Lower leg skin (tissue), 4 donors: ENCODE measurements around the gene PNRC1. TPM values are rescaled to one million over a fixed set of nuclear protein-coding genes. Genes with fewer than 3 reads are reported as not detected.
A peak's percentile ranks its signal among the peaks of the same experiment; 100 is the strongest.
"Not testable (repeated sequence)": the region's sequence is repeated elsewhere in the genome, so short reads cannot be mapped to it uniquely, and the experiment has no call there.

Source experiments
- DNase-seq, 2 donors: peaks; one replicate each; pipeline ENCODE4 v3.0.0-alpha.2; 2019; ENCODE audit warnings: low spot score in 2 of 2
- H3K4me3 ChIP-seq: fragments of 200-600 bp; sonication (generic); 2 replicates; pipeline ENCODE4 v1.5.1; 2017; ENCODE audit warnings: mild to moderate bottlenecking, low read depth; ENCODE audit not compliant: poor library complexity, severe bottlenecking
- CTCF ChIP-seq, 3 donors: fragments of 450-650 bp; IDR thresholded peaks; one replicate each; pipeline ENCODE4 v1.5.1; 2016; ENCODE audit warnings: antibody characterized with exemption in 3 of 3, mild to moderate bottlenecking in 3 of 3, moderate library complexity in 2 of 3
- POLR2A ChIP-seq, 2 donors: fragments of 450-650 bp; IDR thresholded peaks; one replicate each; pipeline ENCODE4 v1.6.1; 2016 to 2017; ENCODE audit warnings: antibody characterized with exemption in 2 of 2, mild to moderate bottlenecking in 1 of 2, moderate library complexity in 1 of 2
- WGBS, 2 donors: methylation state at CpG; one replicate each; pipeline ENCODE4 v1.1.5; 2018; 5-methylcytosine and 5-hydroxymethylcytosine counted together
- intact Hi-C: fragments of 100-400 bp; cut with DNase I; formaldehyde crosslinking; loops from one replicate; pipeline ENCODE4 v1.15.0; 2023; ENCODE audit warnings: low total_unique reads
- total RNA-seq, 4 donors: library from RNA; depleted of rRNA; stranded (reverse); fragments of >200 nt; gene quantifications; one replicate each; pipeline ENCODE4 v1.1.0, GENCODE V29; 2016

PNRC1 gene
- 100 to 1,000 TPM; 197 to 362 (median 260) TPM for total RNA-seq

DNA sequence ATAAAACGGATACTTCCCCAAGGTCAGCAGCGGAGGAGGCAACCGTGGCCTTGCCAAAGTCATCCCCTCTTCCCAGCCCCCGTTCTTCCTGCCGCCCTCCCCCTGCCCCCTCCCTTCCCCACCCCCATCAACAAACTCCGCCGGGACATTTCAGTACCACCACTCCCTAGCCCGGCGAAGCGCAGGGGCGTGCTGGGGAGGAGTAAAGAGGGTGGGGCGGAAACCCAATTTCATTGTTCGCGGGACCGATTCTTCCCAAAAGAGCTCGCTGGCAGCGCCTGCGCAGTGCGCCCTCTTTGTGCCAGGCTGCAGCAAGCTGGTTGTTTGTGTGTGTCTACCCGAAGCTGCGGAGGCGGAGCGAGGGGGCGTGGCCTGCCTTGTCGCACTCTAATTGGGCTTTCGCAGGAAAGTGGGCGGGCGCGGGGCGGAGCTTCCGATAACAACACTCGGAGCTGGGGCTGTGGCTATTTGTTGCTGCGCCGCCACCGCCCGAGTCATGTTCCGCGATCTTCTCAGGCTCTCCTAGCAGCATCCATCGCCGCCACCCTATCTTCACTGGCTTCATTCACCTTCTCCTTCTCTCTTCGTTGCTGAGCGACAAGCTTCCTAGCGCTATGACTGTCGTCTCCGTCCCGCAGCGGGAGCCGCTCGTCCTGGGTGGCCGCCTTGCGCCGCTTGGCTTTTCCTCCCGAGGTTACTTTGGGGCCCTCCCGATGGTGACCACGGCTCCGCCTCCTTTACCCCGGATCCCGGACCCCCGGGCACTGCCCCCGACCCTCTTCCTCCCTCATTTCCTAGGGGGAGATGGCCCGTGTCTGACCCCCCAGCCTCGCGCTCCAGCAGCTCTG lies at the start of gene PNRC1:
Gene PNRC1, plus strand, starts transcription at position 471 of the 848 bp plus-strand sequence. Its CDS starts 144 bp downstream, at position 615.
- no peak for TF ChIP-seq CTCF (IDR thresholded peaks at IDR 0.05)
- peak in 1 of 2 donors; percentile 99 for TF ChIP-seq POLR2A (IDR thresholded peaks at IDR 0.05)
- DNase-seq, result peak; percentile 100
- WGBS, 2 donors, result 0 to 1% methylated on average over 61 to 62 of the region's 63 CpGs
- peak within 1 kb of the TSS; percentile 99 for H3K4me3 ChIP-seq
- intact Hi-C loops, result no loop called here

- no peak overlapping the region for H3K4me3 ChIP-seq
- no peak for TF ChIP-seq CTCF (IDR thresholded peaks at IDR 0.05)
- no peak for TF ChIP-seq POLR2A (IDR thresholded peaks at IDR 0.05)
- DNase-seq, result no peak
- intact Hi-C loops, result no loop called here
- 48 to 64% methylated on average over 2 of the region's 2 CpGs for whole genome bisulfite sequencing, 2 donors
These were observed 48.0 kb upstream of the PNRC1 start for GRCh38 chr6:89032599-89032998.

GRCh38 chr6:89033461-89033860 lies 47.1 kb upstream of the PNRC1 start:
- TF ChIP-seq CTCF (IDR thresholded peaks at IDR 0.05) (no peak), POLR2A (IDR thresholded peaks at IDR 0.05) (no peak)
- intact Hi-C loops, result no loop called here
- WGBS, 2 donors, result 15 to 23% methylated on average over 1 of the region's 1 CpG
- no peak overlapping the region for H3K4me3 ChIP-seq
- DNase-seq, result no peak

DNA sequence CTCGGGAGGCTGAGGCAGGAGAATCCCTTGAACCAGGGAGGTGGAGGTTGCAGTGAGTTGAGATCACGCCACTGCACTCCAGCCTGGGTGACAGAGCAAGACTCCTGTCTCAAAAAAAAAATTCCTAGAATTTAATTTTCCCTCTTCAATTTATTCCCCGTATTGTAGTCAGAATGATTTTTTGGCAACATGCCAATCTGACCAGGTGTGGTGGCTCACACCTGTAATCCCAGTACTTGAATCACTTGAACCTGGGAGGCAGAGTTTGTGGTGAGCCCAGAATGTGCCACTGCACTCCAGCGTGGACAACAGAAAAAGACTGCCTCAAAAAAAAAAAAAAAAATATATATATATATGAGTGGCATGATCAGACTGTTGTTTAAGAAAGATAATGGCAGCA lies 46.4 kb upstream of the PNRC1 start:
- DNase-seq, H3K4me3 ChIP-seq, intact Hi-C loops: not testable (repeated sequence)
- WGBS, 2 donors, result 69 to 73% methylated on average over 4 of the region's 4 CpGs

GRCh38 chr6:89034586-89035251 lies 45.8 kb upstream of the PNRC1 start:
- WGBS, 2 donors, result 32 to 39% methylated on average over 7 of the region's 7 CpGs
- DNase-seq, result peak in 1 of 2 donors; percentile 86
- H3K4me3 ChIP-seq, result no peak overlapping the region
- TF ChIP-seq CTCF (IDR thresholded peaks at IDR 0.05), result no peak
- TF ChIP-seq POLR2A (IDR thresholded peaks at IDR 0.05), result no peak
- intact Hi-C loops, result no loop called here
